ENCODE data around the gene RNF183. TPM values are rescaled to one million over a fixed set of nuclear protein-coding genes. Genes with fewer than 3 reads are reported as not detected.
"Not testable (repeated sequence)": the region's sequence is repeated elsewhere in the genome, so short reads cannot be mapped to it uniquely, and the experiment has no call there.

RNF183 gene
- total RNA-seq, 5 donors from 2014 or later (not counting 1 experiment from before 2014, with no cell fraction given) = 0.73 TPM; not detected in 4

DNA sequence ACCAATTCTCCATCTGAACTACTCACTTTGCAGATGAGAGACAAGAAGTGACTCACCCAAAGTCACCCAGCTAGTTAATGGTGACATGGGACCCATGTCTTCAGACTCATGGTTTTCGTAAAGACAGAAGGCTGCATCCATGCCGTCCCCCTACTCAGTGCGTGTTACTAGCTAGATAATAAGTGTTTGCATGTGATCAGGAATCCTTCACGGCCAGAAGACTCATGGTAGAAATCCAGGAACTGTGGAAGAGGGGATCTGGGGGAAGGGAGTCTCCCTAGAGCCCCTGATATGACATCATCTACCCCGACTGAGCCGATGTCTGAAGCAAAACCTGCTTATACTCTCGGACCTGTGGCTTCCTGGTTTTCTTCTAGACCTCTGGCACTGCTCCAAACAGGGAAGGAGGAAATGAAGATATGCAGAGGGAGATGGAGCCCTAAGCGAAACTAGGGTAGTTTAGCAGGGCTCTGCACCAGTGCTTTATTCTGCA lies 3.3 kb downstream of the RNF183 start:
- H3K36me3 ChIP-seq (ENCODE audit: control insufficient read depth in 2 of 2, extremely low read depth in 1 of 2, insufficient read depth in 1 of 2, low read length in 1 of 2) = no peaks in the 10 kb centered on the region
- Mint-ChIP-seq H3K9me3 (no peaks in the 10 kb centered on the region), H3K27me3 (peaks cover 0 to 7% of the 10 kb centered on the region in 2 donors), H3K4me3 (no peak overlapping the region), H3K36me3 (no peaks in the 10 kb centered on the region), H3K27ac (no peak overlapping the region), H3K4me1 (no peaks in the 10 kb centered on the region)
- no peak overlapping the region for H3K27ac ChIP-seq (ENCODE audit: low read length)
- 84% methylated on average over 4 of the region's 8 CpGs for WGBS (ENCODE audit: insufficient coverage)
- CTCF ChIA-PET = interaction anchor here in 1 of 2 donors (0.5 kb wide), 1 partner anchor 1382 kb away, joined by 3 read pairs; no protein-coding TSS in a partner anchor
- H3K9me3 ChIP-seq = no peaks in the 10 kb centered on the region
- ATAC-seq (replicated peaks in 1 of 4) (no peak), DNase-seq (no peak)
- peaks cover 0 to 13% of the 10 kb centered on the region in 2 experiments for H3K27me3 ChIP-seq (replicated peaks in 1 of 2; ENCODE audit: control insufficient read depth in 2 of 2, extremely low read depth in 1 of 2, insufficient read depth in 2 of 2, low read length in 1 of 2)
- POLR2A ChIA-PET = no interaction called here
- H3K4me3 ChIP-seq (ENCODE audit: control insufficient read depth in 1 of 2, extremely low read depth in 1 of 2, low read length in 1 of 2) = no peak overlapping the region
- no peaks in the 10 kb centered on the region for H3K4me1 ChIP-seq (ENCODE audit: control insufficient read depth in 1 of 2, extremely low read depth in 1 of 2, insufficient read depth in 2 of 2, low read length in 2 of 2)

DNA sequence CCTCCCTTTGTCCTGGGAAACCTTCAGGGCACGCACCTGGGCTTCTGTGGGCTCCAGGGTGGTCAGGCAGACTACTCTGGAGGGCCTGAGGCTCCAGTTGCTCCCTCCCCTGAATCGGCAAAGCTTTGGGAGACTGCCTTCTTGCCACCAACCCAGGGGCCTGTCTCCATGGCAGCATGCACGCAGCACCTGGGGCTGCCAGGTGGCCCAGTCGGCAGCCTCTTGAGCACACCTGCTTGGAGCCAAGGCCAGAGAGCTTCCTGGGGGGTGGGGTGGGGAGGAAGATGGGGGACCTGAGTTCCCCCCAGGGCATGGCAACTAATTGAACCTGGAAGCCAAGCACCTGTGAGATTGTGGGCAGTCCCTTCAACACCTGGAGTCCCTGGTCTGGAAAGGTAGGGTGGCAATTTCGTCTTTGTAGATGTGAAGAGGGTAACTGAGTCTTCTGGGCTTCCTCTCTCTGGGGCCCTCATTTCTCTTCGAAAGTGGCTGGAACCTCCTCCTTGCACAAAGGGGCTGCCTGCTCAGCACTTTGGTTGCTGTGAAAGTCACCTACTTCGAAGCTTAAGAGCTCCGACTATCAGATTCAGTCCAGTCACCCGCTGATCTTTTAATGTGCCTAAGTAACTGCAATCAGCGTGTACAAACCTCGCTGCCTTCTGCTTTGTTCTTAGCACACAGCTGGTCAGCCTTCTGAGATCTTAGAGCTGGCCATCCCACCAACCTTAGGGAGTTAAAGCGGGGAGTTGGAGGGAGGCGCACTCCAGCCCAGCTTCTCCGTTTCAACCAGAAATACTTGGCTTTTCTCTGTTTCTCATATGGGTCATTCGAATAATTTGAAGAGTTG lies 4.0 kb downstream of the RNF183 start:
- POLR2A ChIA-PET = no interaction called here
- no peak overlapping the region for H3K4me3 Mint-ChIP-seq
- no peaks in the 10 kb centered on the region for H3K9me3 Mint-ChIP-seq
- peaks cover 0 to 11% of the 10 kb centered on the region in 2 experiments for H3K27me3 ChIP-seq (replicated peaks in 1 of 2; ENCODE audit: control insufficient read depth in 2 of 2, extremely low read depth in 1 of 2, insufficient read depth in 2 of 2, low read length in 1 of 2)
- peaks cover 0 to under 1% of the 10 kb centered on the region in 2 donors for H3K36me3 ChIP-seq (ENCODE audit: control insufficient read depth in 2 of 2, extremely low read depth in 1 of 2, insufficient read depth in 1 of 2, low read length in 1 of 2)
- H3K27ac Mint-ChIP-seq = no peak overlapping the region
- 90% methylated on average over 9 of the region's 15 CpGs for WGBS (ENCODE audit: insufficient coverage)
- no peaks in the 10 kb centered on the region for H3K4me1 ChIP-seq (ENCODE audit: control insufficient read depth in 1 of 2, extremely low read depth in 1 of 2, insufficient read depth in 2 of 2, low read length in 2 of 2)
- no peaks in the 10 kb centered on the region for H3K36me3 Mint-ChIP-seq
- CTCF ChIA-PET = interaction anchor here in 1 of 2 donors (0.6 kb wide), 1 partner anchor 16 kb away, joined by 4 read pairs; no protein-coding TSS in a partner anchor
- no peak for DNase-seq
- no peak overlapping the region for H3K4me3 ChIP-seq (ENCODE audit: control insufficient read depth in 1 of 2, extremely low read depth in 1 of 2, low read length in 1 of 2)
- H3K27me3 Mint-ChIP-seq = peaks cover 0 to 7% of the 10 kb centered on the region in 2 donors
- ATAC-seq (replicated peaks in 1 of 4) = no peak
- no peaks in the 10 kb centered on the region for H3K9me3 ChIP-seq
- H3K4me1 Mint-ChIP-seq = no peaks in the 10 kb centered on the region
- H3K27ac ChIP-seq (ENCODE audit: low read length) = no peak overlapping the region

DNA sequence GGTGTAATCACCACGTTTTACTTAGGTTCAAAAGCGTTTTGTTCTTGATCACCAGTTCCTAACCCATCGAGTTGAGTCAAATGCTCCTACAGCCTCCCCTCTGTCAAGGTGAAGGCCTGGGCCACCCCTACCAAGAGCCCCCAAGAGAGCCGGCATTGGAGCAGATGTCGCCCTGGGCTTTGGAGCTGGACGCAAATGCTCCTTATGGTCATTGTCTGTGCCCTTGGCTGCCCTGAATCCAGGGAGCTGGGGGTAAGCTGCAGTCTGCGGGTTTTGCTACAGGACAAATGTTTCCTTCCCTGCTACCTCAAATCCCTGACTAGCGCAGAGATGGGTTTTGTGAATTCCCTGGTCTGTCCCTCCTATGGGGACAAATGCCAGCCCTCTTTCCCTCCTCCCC lies 4.9 kb downstream of the RNF183 start:
- Histone ChIP-seq H3K4me3 (ENCODE audit: control insufficient read depth in 1 of 2, extremely low read depth in 1 of 2, low read length in 1 of 2) (no peak overlapping the region), H3K9me3 (no peaks in the 10 kb centered on the region), H3K36me3 (ENCODE audit: control insufficient read depth in 2 of 2, extremely low read depth in 1 of 2, insufficient read depth in 1 of 2, low read length in 1 of 2) (peaks cover 0 to 4% of the 10 kb centered on the region in 2 donors), H3K27me3 (replicated peaks in 1 of 2; ENCODE audit: control insufficient read depth in 2 of 2, extremely low read depth in 1 of 2, insufficient read depth in 2 of 2, low read length in 1 of 2) (peaks cover 0 to 11% of the 10 kb centered on the region in 2 experiments), H3K27ac (ENCODE audit: low read length) (no peak overlapping the region), H3K4me1 (ENCODE audit: control insufficient read depth in 1 of 2, extremely low read depth in 1 of 2, insufficient read depth in 2 of 2, low read length in 2 of 2) (no peaks in the 10 kb centered on the region)
- H3K36me3 Mint-ChIP-seq = no peaks in the 10 kb centered on the region
- no peak for DNase-seq
- no peak overlapping the region for H3K27ac Mint-ChIP-seq
- no peaks in the 10 kb centered on the region for H3K9me3 Mint-ChIP-seq
- 86% methylated on average over 8 of the region's 8 CpGs for WGBS (ENCODE audit: insufficient coverage)
- ChIA-PET POLR2A (no interaction called here), CTCF (interaction anchor here in 1 of 2 donors (0.6 kb wide), 1 partner anchor 15 kb away, joined by 4 read pairs; no protein-coding TSS in a partner anchor)
- H3K4me1 Mint-ChIP-seq = no peaks in the 10 kb centered on the region
- no peak for ATAC-seq (replicated peaks in 1 of 4)
- H3K4me3 Mint-ChIP-seq = no peak overlapping the region
- peaks cover 0 to 5% of the 10 kb centered on the region in 2 donors for H3K27me3 Mint-ChIP-seq

DNA sequence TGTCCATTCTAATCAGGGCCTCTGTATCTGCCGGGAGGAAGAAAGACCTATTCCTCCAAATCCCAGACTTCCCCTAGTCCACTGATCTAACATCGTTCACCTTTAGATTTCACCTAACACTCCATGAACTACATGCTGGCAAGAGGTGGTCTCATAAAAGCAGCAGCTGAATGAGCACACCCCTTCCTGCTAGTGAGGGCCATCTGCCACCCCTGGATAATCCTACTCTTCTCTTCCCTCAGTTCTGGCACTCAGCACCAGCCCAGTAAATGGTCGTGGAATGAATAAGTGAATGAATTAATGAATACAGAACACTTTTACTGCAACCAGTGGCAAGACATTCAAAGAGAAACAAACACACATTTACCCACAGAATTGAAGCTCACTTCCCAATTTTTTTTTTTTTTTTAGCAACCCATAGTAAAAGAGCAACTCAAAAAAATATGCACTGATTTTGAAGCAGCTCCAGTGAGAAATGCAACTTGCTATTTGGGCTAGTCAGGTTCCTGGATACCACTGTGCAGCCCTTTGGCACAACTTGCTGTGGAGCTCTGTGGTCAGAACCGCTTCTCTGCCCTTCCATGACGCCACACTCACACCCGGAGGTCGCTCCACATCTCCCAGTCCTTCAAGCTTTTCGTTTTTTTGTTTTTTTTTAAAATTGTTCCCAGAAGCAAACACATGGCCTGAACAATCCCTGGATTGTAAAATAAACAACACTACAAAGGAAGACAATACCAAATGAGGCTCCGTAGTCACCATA lies 6.2 kb downstream of the RNF183 start:
- no peak overlapping the region for H3K27ac Mint-ChIP-seq
- POLR2A ChIA-PET = interaction anchor here in 1 of 2 donors (0.5 to 0.7 kb wide), 2 partner anchors 11 to 146 kb away, joined by 3 read pairs; partner anchors contain the start of gene SLC31A2

DNA sequence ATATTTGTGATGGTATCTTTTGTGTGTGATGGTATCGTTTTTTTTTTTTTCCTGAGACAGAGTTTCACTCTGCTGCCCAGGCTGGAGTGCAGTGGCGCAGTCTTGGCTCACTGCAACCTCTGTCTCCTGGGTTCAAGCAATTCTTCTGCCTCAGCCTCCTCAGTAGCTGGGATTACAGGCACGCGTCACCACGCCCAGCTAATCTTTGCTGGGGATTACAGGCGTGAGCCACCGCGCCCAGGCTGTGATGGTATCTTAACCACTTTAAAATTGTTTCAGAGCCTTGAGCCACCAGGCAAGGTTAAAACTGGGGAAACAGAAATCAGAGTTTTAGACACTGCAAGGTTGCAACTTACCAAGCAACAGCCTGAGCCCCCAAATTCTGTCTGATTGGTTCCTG lies 6.9 kb downstream of the RNF183 start:
- H3K4me3 ChIP-seq (ENCODE audit: control insufficient read depth in 1 of 2, extremely low read depth in 1 of 2, low read length in 1 of 2); H3K9me3 Mint-ChIP-seq; H3K9me3 ChIP-seq; H3K27me3 Mint-ChIP-seq; H3K4me3 Mint-ChIP-seq; DNase-seq; H3K27ac ChIP-seq (ENCODE audit: low read length); H3K4me1 Mint-ChIP-seq; H3K27ac Mint-ChIP-seq; H3K4me1 ChIP-seq (ENCODE audit: control insufficient read depth in 1 of 2, extremely low read depth in 1 of 2, insufficient read depth in 2 of 2, low read length in 2 of 2); ATAC-seq (replicated peaks in 1 of 4); CTCF ChIA-PET: not testable (repeated sequence)
- Histone ChIP-seq H3K27me3 (replicated peaks in 1 of 2; ENCODE audit: control insufficient read depth in 2 of 2, extremely low read depth in 1 of 2, insufficient read depth in 2 of 2, low read length in 1 of 2) (peaks cover 0 to 11% of the 10 kb centered on the region in 2 experiments), H3K36me3 (ENCODE audit: control insufficient read depth in 2 of 2, extremely low read depth in 1 of 2, insufficient read depth in 1 of 2, low read length in 1 of 2) (peaks cover 0 to 22% of the 10 kb centered on the region in 2 donors)
- POLR2A ChIA-PET = interaction anchor here in 1 of 2 donors (0.7 kb wide), 1 partner anchor 146 kb away, joined by 3 read pairs; the partner anchor contains the start of gene SLC31A2
- WGBS (ENCODE audit: insufficient coverage) = 95% methylated on average over 3 of the region's 8 CpGs
- peaks cover 11% of the 10 kb centered on the region for H3K36me3 Mint-ChIP-seq

More for the DNA sequence above, 6.2 kb downstream of the RNF183 start:
- H3K9me3 ChIP-seq = no peaks in the 10 kb centered on the region
- CTCF ChIA-PET = interaction anchor here in 1 of 2 donors (0.6 to 0.8 kb wide), 2 partner anchors 13 to 1024 kb away, joined by 3 read pairs; no protein-coding TSS in a partner anchor
- Mint-ChIP-seq H3K9me3 (no peaks in the 10 kb centered on the region), H3K36me3 (peaks cover 6% of the 10 kb centered on the region), H3K4me3 (no peak overlapping the region), H3K4me1 (no peaks in the 10 kb centered on the region), H3K27me3 (no peaks in the 10 kb centered on the region)
- WGBS (ENCODE audit: insufficient coverage) = 72% methylated on average over 5 of the region's 9 CpGs
- peaks cover 0 to 11% of the 10 kb centered on the region in 2 experiments for H3K27me3 ChIP-seq (replicated peaks in 1 of 2; ENCODE audit: control insufficient read depth in 2 of 2, extremely low read depth in 1 of 2, insufficient read depth in 2 of 2, low read length in 1 of 2)
- ATAC-seq (replicated peaks in 1 of 4) (no peak), DNase-seq (no peak)
- no peak overlapping the region for H3K4me3 ChIP-seq (ENCODE audit: control insufficient read depth in 1 of 2, extremely low read depth in 1 of 2, low read length in 1 of 2)
- H3K36me3 ChIP-seq (ENCODE audit: control insufficient read depth in 2 of 2, extremely low read depth in 1 of 2, insufficient read depth in 1 of 2, low read length in 1 of 2) = peaks cover 0 to 15% of the 10 kb centered on the region in 2 donors
- no peak overlapping the region for H3K27ac ChIP-seq (ENCODE audit: low read length)
- no peaks in the 10 kb centered on the region for H3K4me1 ChIP-seq (ENCODE audit: control insufficient read depth in 1 of 2, extremely low read depth in 1 of 2, insufficient read depth in 2 of 2, low read length in 2 of 2)

DNA sequence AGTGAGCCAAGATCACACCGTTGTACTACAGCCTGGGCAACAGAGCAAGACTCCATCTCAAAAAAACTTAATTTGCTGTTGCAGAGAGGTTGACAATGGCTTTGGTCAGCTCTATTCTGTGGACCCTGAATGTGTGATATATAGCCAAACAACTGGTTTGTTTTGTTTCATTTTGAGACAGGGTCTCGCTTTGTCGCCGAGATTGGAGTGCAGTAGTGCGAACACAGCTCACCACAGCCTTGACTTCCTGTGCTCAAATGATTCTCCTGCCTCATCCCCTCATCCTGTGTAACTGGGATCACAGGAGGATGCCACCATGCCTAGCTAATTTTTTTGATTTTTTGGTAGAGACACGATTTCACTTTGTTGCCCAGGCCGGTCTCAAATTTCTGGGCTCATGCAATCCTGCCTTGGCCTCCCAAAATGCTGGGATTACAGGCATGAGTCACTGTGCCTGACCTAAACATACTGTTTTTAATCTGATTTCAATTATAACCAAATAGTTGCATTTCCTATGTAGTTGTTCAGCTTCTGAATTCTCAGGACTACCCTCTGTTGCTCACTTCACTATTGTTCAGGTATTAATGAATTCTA lies 9.8 kb downstream of the RNF183 start:
- peaks cover 0 to 2% of the 10 kb centered on the region in 2 experiments for H3K27me3 ChIP-seq (replicated peaks in 1 of 2; ENCODE audit: control insufficient read depth in 2 of 2, extremely low read depth in 1 of 2, insufficient read depth in 2 of 2, low read length in 1 of 2)
- Mint-ChIP-seq H3K4me3 (no peak overlapping the region), H3K27ac (no peak overlapping the region), H3K4me1 (no peaks in the 10 kb centered on the region), H3K9me3 (no peaks in the 10 kb centered on the region), H3K36me3 (peaks cover 35% of the 10 kb centered on the region), H3K27me3 (no peaks in the 10 kb centered on the region)
- ChIA-PET POLR2A (no interaction called here), CTCF (no interaction called here)
- WGBS (ENCODE audit: insufficient coverage) = 100% methylated on average over 1 of the region's 7 CpGs
- H3K36me3 ChIP-seq (ENCODE audit: control insufficient read depth in 2 of 2, extremely low read depth in 1 of 2, insufficient read depth in 1 of 2, low read length in 1 of 2) = peaks cover 4 to 50% of the 10 kb centered on the region in 2 donors
- H3K4me1 ChIP-seq (ENCODE audit: control insufficient read depth in 1 of 2, extremely low read depth in 1 of 2, insufficient read depth in 2 of 2, low read length in 2 of 2) = no peaks in the 10 kb centered on the region
- H3K9me3 ChIP-seq = no peaks in the 10 kb centered on the region
- ATAC-seq (replicated peaks in 1 of 4) (no peak), DNase-seq (no peak)
- no peak overlapping the region for H3K27ac ChIP-seq (ENCODE audit: low read length)
- no peak overlapping the region for H3K4me3 ChIP-seq (ENCODE audit: control insufficient read depth in 1 of 2, extremely low read depth in 1 of 2, low read length in 1 of 2)
